Transverse colon (tissue), 4 donors: ENCODE results near the gene CLSTN2.

Experiments
- CTCF ChIP-seq, 5 experiments: fragments of 200-600 bp in 3 of 5; fragments of 450-650 bp in 2 of 5; sonication (generic) in 3 of 5; IDR thresholded peaks; 1 replicate in 2 of 5; 2 replicates in 3 of 5; pipeline ENCODE4 v1.5.1; 2016 to 2017; ENCODE audit warnings: antibody characterized with exemption in 5 of 5, inconsistent platforms in 3 of 5, mild to moderate bottlenecking in 2 of 5, moderate library complexity in 1 of 5
- POLR2A ChIP-seq: fragments of 450-650 bp; IDR thresholded peaks from one replicate; pipeline ENCODE4 v1.6.1; 2016; ENCODE audit warnings: antibody characterized with exemption, mild to moderate bottlenecking, moderate library complexity
- POLR2AphosphoS5 ChIP-seq, 3 donors: sonication (generic); formaldehyde crosslinking; IDR thresholded peaks; one replicate each; pipeline ENCODE4 v1.6.1; 2016; ENCODE audit warnings: antibody characterized with exemption in 3 of 3

GRCh38 chr3:140438736-140439470 is 503.9 kb downstream of the CLSTN2 start:
- TF ChIP-seq CTCF (IDR thresholded peaks at IDR 0.05): no peak
- no peak for TF ChIP-seq POLR2A
- TF ChIP-seq POLR2AphosphoS5 (IDR thresholded peaks at IDR 0.05): no peak
